Measurements from ENCODE around the gene TARBP1. TPM values are rescaled to one million over a fixed set of nuclear protein-coding genes. Genes with fewer than 3 reads are reported as not detected.
A peak's percentile ranks its signal among the peaks of the same experiment; 100 is the strongest.

TARBP1 gene
- total and polyA plus RNA-seq, 12 donors = 9.2 to 79.7 (median 14.4) TPM

- Histone ChIP-seq H3K36me3 (replicated peaks in 1 of 2) (no peaks in the 10 kb centered on the region), H3K27ac (peak overlapping the region in 1 of 5 donors; percentile 28), H3K9me3 (replicated peaks in 1 of 3) (no peaks in the 10 kb centered on the region), H3K4me3 (no peak overlapping the region), H3K27me3 (no peaks in the 10 kb centered on the region), H3K4me1 (replicated peaks in 1 of 2) (peaks cover 5% of the 10 kb centered on the region in 2 donors)
- intact Hi-C loops (cut with DNase I) = no loop called here
- no peak for DNase-seq
- 43 to 60% (median 52%) methylated on average over 8 of the region's 8 CpGs for WGBS, 4 donors
- TF ChIP-seq CTCF (IDR thresholded peaks at IDR 0.05) (no peak), POLR2A (IDR thresholded peaks at IDR 0.05) (no peak)
Measured at GRCh38 chr1:234398849-234399381, 80.1 kb downstream of the TARBP1 start.

- Histone ChIP-seq H3K4me1 (replicated peaks in 1 of 2) (peaks cover 5% of the 10 kb centered on the region in 2 donors), H3K4me3 (no peak overlapping the region), H3K27ac (no peak overlapping the region), H3K27me3 (no peaks in the 10 kb centered on the region), H3K9me3 (replicated peaks in 1 of 3) (no peaks in the 10 kb centered on the region), H3K36me3 (replicated peaks in 1 of 2) (peaks cover 0 to 7% of the 10 kb centered on the region in 2 donors)
- intact Hi-C loops (cut with DNase I) = no loop called here
- WGBS, 4 donors = 64 to 82% (median 65%) methylated on average over 3 of the region's 5 CpGs
- TF ChIP-seq CTCF (IDR thresholded peaks at IDR 0.05) = no peak
- TF ChIP-seq POLR2A (IDR thresholded peaks at IDR 0.05) = no peak
- no peak for DNase-seq
Measured at GRCh38 chr1:234397732-234398131, 81.2 kb downstream of the TARBP1 start.

GRCh38 chr1:234396871-234397270 lies 82.1 kb downstream of the TARBP1 start:
- intact Hi-C loops (cut with DNase I) = no loop called here
- H3K4me3 ChIP-seq = no peak overlapping the region
- peaks cover 5% of the 10 kb centered on the region in 2 donors for H3K4me1 ChIP-seq (replicated peaks in 1 of 2)
- no peak overlapping the region for H3K27ac ChIP-seq
- no peaks in the 10 kb centered on the region for H3K9me3 ChIP-seq (replicated peaks in 1 of 3)
- TF ChIP-seq POLR2A (IDR thresholded peaks at IDR 0.05) (no peak), CTCF (IDR thresholded peaks at IDR 0.05) (no peak)
- H3K36me3 ChIP-seq (replicated peaks in 1 of 2) = peaks cover 0 to 12% of the 10 kb centered on the region in 2 donors
- no peaks in the 10 kb centered on the region for H3K27me3 ChIP-seq
- 81 to 87% (median 83%) methylated on average over 6 of the region's 6 CpGs for WGBS, 4 donors
- DNase-seq = no peak

GRCh38 chr1:234396092-234396491 lies 82.9 kb downstream of the TARBP1 start:
- TF ChIP-seq POLR2A (IDR thresholded peaks at IDR 0.05) = no peak
- no peak for TF ChIP-seq CTCF (IDR thresholded peaks at IDR 0.05)
- no peak for DNase-seq
- 87 to 90% (median 88%) methylated on average over 8 of the region's 8 CpGs for WGBS, 4 donors
- H3K27ac ChIP-seq = no peak overlapping the region
- H3K9me3 ChIP-seq (replicated peaks in 1 of 3) = no peaks in the 10 kb centered on the region
- intact Hi-C loops (cut with DNase I) = no loop called here
- H3K27me3 ChIP-seq = no peaks in the 10 kb centered on the region
- peaks cover 0 to 14% of the 10 kb centered on the region in 2 donors for H3K36me3 ChIP-seq (replicated peaks in 1 of 2)
- no peak overlapping the region for H3K4me3 ChIP-seq
- H3K4me1 ChIP-seq (replicated peaks in 1 of 2) = peaks cover 5% of the 10 kb centered on the region in 2 donors

All from adrenal gland (tissue), 12 donors.